H1 (cell line): ENCODE results near the gene COLQ. TPM values are rescaled to one million over a fixed set of nuclear protein-coding genes. Genes with fewer than 3 reads are reported as not detected.

Experiments
- CTCF ChIA-PET: fragments of 300-600 bp; sonication (Branson Sonifier 250); formaldehyde crosslinking; loops from one replicate; lab custom pipeline; 2021; ENCODE audit not compliant: partially characterized antibody; lab: Charles Lee
- POLR2A ChIA-PET: fragments of 300-600 bp; sonication (Branson Sonifier 250); formaldehyde crosslinking; loops from one replicate; lab custom pipeline; 2021; ENCODE audit warnings: inconsistent platforms; ENCODE audit not compliant: partially characterized antibody; lab: Charles Lee
- DNase-seq, 2 experiments: peaks; one replicate each; pipeline versions ENCODE4 v3.0.0 to v3.0.0-alpha.2; 2010 to 2022; ENCODE audit warnings: low spot score in 2 of 2, low read depth in 1 of 2, mixed read lengths in 1 of 2
- FAIRE-seq: peaks from 2 replicates; lab custom pipeline; 2011; peaks lifted over from hg19 to GRCh38; lab: Jason Lieb, UNC
- H2AFZ ChIP-seq: 2 replicates; pipeline ENCODE4 v1.8.1; 2012; ENCODE audit warnings: low read length, inconsistent platforms
- H2AK5ac ChIP-seq: 2 replicates; pipeline ENCODE4 v1.6.1; 2013; ENCODE audit warnings: low read depth, low read length
- H2BK120ac ChIP-seq: replicated peaks from 2 replicates; pipeline ENCODE3; 2013; ENCODE audit warnings: low read depth, low read length, inconsistent platforms
- H2BK12ac ChIP-seq: 2 replicates; pipeline ENCODE4 v1.6.1; 2013; ENCODE audit warnings: low read depth, low read length
- H2BK15ac ChIP-seq: 2 replicates; pipeline ENCODE4 v1.6.1; 2013; ENCODE audit warnings: low read length
- H2BK20ac ChIP-seq: 2 replicates; pipeline ENCODE4 v1.6.1; 2013; ENCODE audit warnings: low read length
- H2BK5ac ChIP-seq: 2 replicates; pipeline ENCODE4 v1.6.1; 2013; ENCODE audit warnings: low read depth, low read length
- H3K14ac ChIP-seq: 2 replicates; pipeline ENCODE4 v1.6.1; 2013; ENCODE audit warnings: inconsistent platforms; ENCODE audit not compliant: insufficient read length
- H3K18ac ChIP-seq: 2 replicates; pipeline ENCODE4 v1.6.1; 2013; ENCODE audit warnings: low read length; ENCODE audit errors: extremely low read depth
- H3K23ac ChIP-seq: 2 replicates; pipeline ENCODE4 v1.6.1; 2013; ENCODE audit warnings: inconsistent platforms; ENCODE audit not compliant: insufficient read length
- H3K23me2 ChIP-seq: 2 replicates; pipeline ENCODE4 v1.6.1; 2013; ENCODE audit warnings: low read depth, low read length
- H3K27ac ChIP-seq: 2 replicates; pipeline ENCODE4 v1.6.1; 2011; ENCODE audit warnings: low read depth, low read length, inconsistent platforms
- H3K27me3 ChIP-seq, 4 experiments: replicated peaks in 1 of 4; 1 replicate in 1 of 4; 2 replicates in 3 of 4; pipeline versions ENCODE4 v1.6.1 to v1.8.1; 2011 to 2013; ENCODE audit warnings: low read length in 3 of 4, mild to moderate bottlenecking in 3 of 4, inconsistent platforms in 2 of 4, mixed read lengths in 2 of 4, moderate library complexity in 1 of 4; ENCODE audit not compliant: control insufficient read depth in 3 of 4, insufficient read depth in 3 of 4; ENCODE audit errors: extremely low read depth in 1 of 4
- H3K36me3 ChIP-seq, 4 experiments: 2 replicates each; pipeline versions ENCODE4 v1.6.1 to v1.8.1; 2011 to 2013; ENCODE audit warnings: mild to moderate bottlenecking in 4 of 4, low read length in 3 of 4, moderate library complexity in 2 of 4, control low read depth in 1 of 4, inconsistent platforms in 1 of 4; ENCODE audit not compliant: insufficient read depth in 4 of 4, control insufficient read depth in 2 of 4
- H3K4ac ChIP-seq: replicated peaks from 2 replicates; pipeline ENCODE3; 2013; ENCODE audit warnings: low read length, low read depth, mixed read lengths, inconsistent platforms; ENCODE audit not compliant: insufficient read length
- H3K4me1 ChIP-seq, 4 experiments: replicated peaks in 1 of 4; 1 replicate in 1 of 4; 2 replicates in 3 of 4; pipeline versions ENCODE4 v1.6.1 to v1.8.1; 2011 to 2013; ENCODE audit warnings: low read length in 3 of 4, inconsistent platforms in 2 of 4, mixed read lengths in 1 of 4; ENCODE audit not compliant: insufficient read depth in 4 of 4, control insufficient read depth in 3 of 4
- H3K4me2 ChIP-seq, 2 experiments: 2 replicates each; pipeline versions ENCODE4 v1.6.1 to v1.8.1; 2011 to 2013; ENCODE audit warnings: low read depth in 2 of 2, low read length in 2 of 2, control low read depth in 1 of 2, inconsistent platforms in 1 of 2, mild to moderate bottlenecking in 1 of 2; ENCODE audit not compliant: insufficient read depth in 1 of 2
- H3K4me3 ChIP-seq, 4 experiments: fragments of 200-600, 300-600 bp in 1 of 4; sonication (generic), shearing (Covaris generic), sonication (Bioruptor Twin) in 1 of 4; 2 replicates each; pipeline versions ENCODE4 v1.5.1 to v1.8.1; 2011 to 2016; ENCODE audit warnings: low read length in 4 of 4, low read depth in 3 of 4, control low read depth in 2 of 4, inconsistent platforms in 2 of 4, mild to moderate bottlenecking in 2 of 4, mixed read lengths in 1 of 4, moderate library complexity in 1 of 4; ENCODE audit not compliant: insufficient read depth in 2 of 4; ENCODE audit errors: extremely low read depth in 1 of 4
- H3K56ac ChIP-seq: replicated peaks from 2 replicates; pipeline ENCODE3; 2013; ENCODE audit warnings: low read depth, mild to moderate bottlenecking, mixed read lengths, low read length, inconsistent platforms; ENCODE audit not compliant: insufficient read length
- H3K79me1 ChIP-seq: 2 replicates; pipeline ENCODE4 v1.6.1; 2013; ENCODE audit warnings: low read depth, low read length, control low read depth
- H3K79me2 ChIP-seq, 2 experiments: 2 replicates each; pipeline versions ENCODE4 v1.6.1 to v1.8.1; 2012 to 2013; ENCODE audit warnings: low read length in 2 of 2, mild to moderate bottlenecking in 2 of 2, inconsistent platforms in 1 of 2; ENCODE audit not compliant: insufficient read depth in 2 of 2, control insufficient read depth in 1 of 2
- H3K9ac ChIP-seq, 4 experiments: replicated peaks in 1 of 4; 1 replicate in 1 of 4; 2 replicates in 3 of 4; pipeline versions ENCODE4 v1.6.1 to v1.8.1; 2011 to 2013; ENCODE audit warnings: low read depth in 3 of 4, low read length in 3 of 4, control low read depth in 2 of 4, mild to moderate bottlenecking in 2 of 4, moderate library complexity in 2 of 4, inconsistent platforms in 1 of 4; ENCODE audit errors: extremely low read depth in 1 of 4
- H3K9me3 ChIP-seq, 2 experiments: 2 replicates each; pipeline versions ENCODE4 v1.6.1 to v1.8.1; 2012 to 2013; ENCODE audit warnings: mild to moderate bottlenecking in 2 of 2, moderate library complexity in 2 of 2, control low read depth in 1 of 2, inconsistent platforms in 1 of 2, low read depth in 1 of 2, low read length in 1 of 2, mixed read lengths in 1 of 2; ENCODE audit not compliant: insufficient read depth in 2 of 2
- H4K20me1 ChIP-seq, 2 experiments: replicated peaks in 1 of 2; 2 replicates each; pipeline versions ENCODE3 to v1.8.1; 2011 to 2013; ENCODE audit warnings: inconsistent platforms in 2 of 2, low read length in 2 of 2, mild to moderate bottlenecking in 1 of 2; ENCODE audit not compliant: insufficient read depth in 2 of 2, control insufficient read depth in 1 of 2
- H4K5ac ChIP-seq: 2 replicates; pipeline ENCODE4 v1.6.1; 2013; ENCODE audit warnings: low read length, low read depth, mixed read lengths, inconsistent platforms; ENCODE audit not compliant: insufficient read length
- H4K8ac ChIP-seq: 2 replicates; pipeline ENCODE4 v1.8.0; 2013; ENCODE audit warnings: mild to moderate bottlenecking, moderate library complexity, low read length, inconsistent platforms; ENCODE audit not compliant: insufficient read depth; ENCODE audit errors: extremely low read depth
- H4K91ac ChIP-seq: replicated peaks from 2 replicates; pipeline ENCODE3; 2013; ENCODE audit warnings: low read length, mixed read lengths, inconsistent platforms; ENCODE audit not compliant: insufficient read length
- CBX8 ChIP-seq: fragments of 300-800, 300-1000 bp; sonication (generic); IDR thresholded peaks from 2 replicates; pipeline ENCODE4 v1.7.1; 2016; ENCODE audit warnings: low read depth, low read length, borderline replicate concordance
- CHD1 ChIP-seq: IDR thresholded peaks from 2 replicates; pipeline ENCODE4 v1.6.1; 2012; ENCODE audit warnings: low read depth, low read length, improper control_type of control experiment
- FOSL1 ChIP-seq: IDR thresholded peaks from 2 replicates; pipeline ENCODE4 v1.6.1; 2011; ENCODE audit warnings: mild to moderate bottlenecking, low read depth, low read length, moderate library complexity; ENCODE audit not compliant: insufficient read depth
- GTF2F1 ChIP-seq: IDR thresholded peaks from 2 replicates; pipeline ENCODE4 v1.6.1; 2012; ENCODE audit warnings: low read depth, low read length, improper control_type of control experiment, borderline replicate concordance
- SUZ12 ChIP-seq: fragments of 200-600 bp; sonication (generic); IDR thresholded peaks from 2 replicates; pipeline ENCODE4 v1.6.1; 2012; ENCODE audit warnings: mild to moderate bottlenecking, inconsistent platforms, low read length, moderate library complexity, mixed read lengths
- WGBS, 2 experiments: shearing (Covaris generic) in 1 of 2; methylation state at CpG; one replicate each; pipeline versions ENCODE4 v1.1.6 to v1.1.7; 2013 to 2015; ENCODE audit warnings: low lambda C conversion rate in 2 of 2, mixed read lengths in 2 of 2, inconsistent platforms in 1 of 2, low coverage in 1 of 2, missing lambda C conversion rate in 1 of 2; ENCODE audit not compliant: insufficient replicate concordance in 2 of 2, insufficient coverage in 1 of 2, insufficient read length in 1 of 2; ENCODE audit errors: extremely low coverage in 1 of 2, missing lambda C conversion rate in 1 of 2; 5-methylcytosine and 5-hydroxymethylcytosine counted together
- polyA plus RNA-seq, 7 experiments: library from polyadenylated mRNA; depleted of rRNA in 3 of 7; stranded (reverse) in 5 of 7; unstranded in 2 of 7; fragments of >200 nt in 5 of 7; fragments of 200-250 nt in 2 of 7; gene quantifications; 1 replicate in 5 of 7; 2 replicates in 1 of 7; 4 replicates in 1 of 7; pipeline versions ENCODE4 v1.2.1 to v1.2.3, GENCODE V29; 2011 to 2013; ENCODE audit warnings: missing spikeins in 2 of 7, mixed read lengths in 2 of 7
- total RNA-seq: library from RNA; stranded (reverse); fragmentation: NEBNext Ultra II Directional; extraction: Animal tissue kit (Norgen Biotek cat#: 25700); gene quantifications from 2 replicates; pipeline ENCODE4 v1.2.1, GENCODE V29; 2021
- TF ChIP-seq, protein P1 (sequence below): IDR thresholded peaks from 2 replicates; pipeline ENCODE4 v1.6.1; 2011; ENCODE audit warnings: low read depth, mild to moderate bottlenecking, low read length; ENCODE audit not compliant: insufficient read depth

The COLQ gene
- total and polyA plus RNA-seq, 2 of the 8 experiments (the other 6 are each of a cell fraction or from before 2014, with no cell fraction given): 1.5 to 1.9 TPM

DNA sequence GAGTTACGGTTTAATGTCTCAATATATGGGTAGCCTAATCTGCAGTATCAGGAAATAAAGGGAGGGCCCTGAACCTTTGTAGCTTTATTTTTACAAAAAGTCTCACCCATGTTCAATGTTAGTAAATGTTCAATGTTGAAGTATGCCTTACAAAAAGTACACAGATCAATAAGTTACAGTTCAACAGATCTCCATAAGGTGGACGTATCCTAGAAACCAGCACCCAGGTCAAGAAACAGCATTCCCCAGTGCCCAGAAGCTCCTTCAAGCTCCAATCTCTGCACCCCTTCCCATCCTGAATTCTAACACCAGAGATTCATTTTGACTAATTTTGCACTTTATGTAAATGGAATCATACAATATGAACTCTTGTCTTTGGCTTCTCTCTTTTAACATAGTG, 31.3 kb downstream of the COLQ start:
- H2BK12ac ChIP-seq: no peak overlapping the region
- H2BK5ac ChIP-seq: no peak overlapping the region
- no peak overlapping the region for H2BK15ac ChIP-seq
- H3K18ac ChIP-seq: no peak overlapping the region
- POLR2A ChIA-PET: no interaction called here
- H3K36me3 ChIP-seq: no peaks in the 10 kb centered on the region
- WGBS, 2 experiments: 78% methylated on average over 2 of the region's 2 CpGs; no CpG with 5 or more reads in 1 of the 2 experiments
- no peaks in the 10 kb centered on the region for H3K27me3 ChIP-seq
- H4K5ac ChIP-seq: no peak overlapping the region
- no peak overlapping the region for H3K4me3 ChIP-seq
- H3K4me2 ChIP-seq: no peak overlapping the region
- no peaks in the 10 kb centered on the region for H3K79me2 ChIP-seq
- no peaks in the 10 kb centered on the region for H4K20me1 ChIP-seq
- TF ChIP-seq, protein P1, sequence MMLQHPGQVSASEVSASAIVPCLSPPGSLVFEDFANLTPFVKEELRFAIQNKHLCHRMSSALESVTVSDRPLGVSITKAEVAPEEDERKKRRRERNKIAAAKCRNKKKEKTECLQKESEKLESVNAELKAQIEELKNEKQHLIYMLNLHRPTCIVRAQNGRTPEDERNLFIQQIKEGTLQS: no peak
- TF ChIP-seq SUZ12 (no peak), CHD1 (no peak), GTF2F1 (no peak), CBX8 (no peak), FOSL1 (no peak)
- H2AK5ac ChIP-seq: no peak overlapping the region
- DNase-seq (no peak), FAIRE-seq (no peak)
- H3K4ac ChIP-seq: no peak overlapping the region
- H3K9me3 ChIP-seq: no peaks in the 10 kb centered on the region
- no peaks in the 10 kb centered on the region for H3K4me1 ChIP-seq
- no peak overlapping the region for H4K8ac ChIP-seq
- no peaks in the 10 kb centered on the region for H3K23me2 ChIP-seq
- H2BK120ac ChIP-seq: no peak overlapping the region
- no peak overlapping the region for H3K14ac ChIP-seq
- H2BK20ac ChIP-seq: no peak overlapping the region
- H4K91ac ChIP-seq: no peak overlapping the region
- H3K27ac ChIP-seq: no peak overlapping the region
- no peak overlapping the region for H3K23ac ChIP-seq
- CTCF ChIA-PET: no interaction called here
- H3K79me1 ChIP-seq: no peaks in the 10 kb centered on the region
- H2AFZ ChIP-seq: no peak overlapping the region
- H3K56ac ChIP-seq: no peak overlapping the region
- no peak overlapping the region for H3K9ac ChIP-seq
